RPMI7951 (cell line): ENCODE measurements around the gene PTPRN2. TPM values are rescaled to one million over a fixed set of nuclear protein-coding genes. Genes with fewer than 3 reads are reported as not detected.

Experiments used
- DNase-seq: peaks from one replicate; pipeline ENCODE4 v3.0.0-alpha.2; 2012; ENCODE audit warnings: low read depth
- total RNA-seq: library from RNA; depleted of rRNA; stranded (reverse); fragments of >200 nt; shearing (Covaris generic); gene quantifications from 2 replicates; pipeline ENCODE4 v1.2.3, GENCODE V29; 2014

PTPRN2 gene
- total RNA-seq, 1 experiment from 2014 or later = 9.0 TPM

GRCh38 chr7:157832421-157832820, 755.2 kb downstream of the PTPRN2 start:
- DNase-seq = no peak

GRCh38 chr7:157832006-157832405, 755.6 kb downstream of the PTPRN2 start:
- DNase-seq = no peak

- DNase-seq = no peak
Observed at GRCh38 chr7:157831143-157831905, 756.3 kb downstream of the PTPRN2 start.

GRCh38 chr7:157830331-157830730, 757.3 kb downstream of the PTPRN2 start:
- no peak for DNase-seq

GRCh38 chr7:157829491-157829890, 758.1 kb downstream of the PTPRN2 start:
- no peak for DNase-seq

- DNase-seq = no peak
Observed at GRCh38 chr7:157828881-157829280, 758.7 kb downstream of the PTPRN2 start.

- DNase-seq = no peak
Observed at GRCh38 chr7:157828190-157828589, 759.4 kb downstream of the PTPRN2 start.

- DNase-seq = no peak
Observed at GRCh38 chr7:157827863-157828160, 759.8 kb downstream of the PTPRN2 start.

GRCh38 chr7:157827045-157827862, 760.4 kb downstream of the PTPRN2 start:
- DNase-seq = no peak

GRCh38 chr7:157826566-157826965, 761.1 kb downstream of the PTPRN2 start:
- no peak for DNase-seq

- peak; percentile 9 for DNase-seq
Observed at GRCh38 chr7:157825325-157825724, 762.3 kb downstream of the PTPRN2 start.

GRCh38 chr7:157824819-157825121, 762.9 kb downstream of the PTPRN2 start:
- DNase-seq = no peak

- DNase-seq = no peak
Observed at GRCh38 chr7:157824011-157824818, 763.4 kb downstream of the PTPRN2 start.

- DNase-seq = no peak
Observed at GRCh38 chr7:157822688-157823031, 765.0 kb downstream of the PTPRN2 start.

GRCh38 chr7:157821959-157822687, 765.5 kb downstream of the PTPRN2 start:
- DNase-seq = no peak

- DNase-seq = no peak
Observed at GRCh38 chr7:157820796-157821195, 766.8 kb downstream of the PTPRN2 start.

GRCh38 chr7:157819455-157819807, 768.2 kb downstream of the PTPRN2 start:
- no peak for DNase-seq

- DNase-seq = no peak
Observed at GRCh38 chr7:157818701-157819454, 768.7 kb downstream of the PTPRN2 start.

- no peak for DNase-seq
Observed at GRCh38 chr7:157817944-157818700, 769.5 kb downstream of the PTPRN2 start.

GRCh38 chr7:157817433-157817832, 770.2 kb downstream of the PTPRN2 start:
- DNase-seq = no peak
